Measurements from ENCODE around the gene RILPL2. TPM values are rescaled to one million over a fixed set of nuclear protein-coding genes. Genes with fewer than 3 reads are reported as not detected.
"Not testable (repeated sequence)": the region's sequence is repeated elsewhere in the genome, so short reads cannot be mapped to it uniquely, and the experiment has no call there.

Gene RILPL2
- total and polyA plus RNA-seq, 2 of the 13 experiments (the other 11 are each of a cell fraction or from before 2014, with no cell fraction given), result 2.7 to 8.1 TPM

- H3K4me1 ChIP-seq (ENCODE audit: insufficient read depth, low read length); POLR2A ChIA-PET; CTCF ChIA-PET (ENCODE audit: low intra/inter-chr PET ratio, low total read pairs); H3K27me3 ChIP-seq (ENCODE audit: control insufficient read depth in 1 of 2, insufficient read depth in 2 of 2, low read length in 2 of 2); H3K9me3 ChIP-seq (ENCODE audit: low read length); intact Hi-C loops (cut with micrococcal nuclease; ENCODE audit: unreplicated experiment); FAIRE-seq; H3K4me3 ChIP-seq (replicated peaks in 1 of 3; ENCODE audit: insufficient read depth in 1 of 3, low read depth in 2 of 3, low read length in 3 of 3); DNase-seq (ENCODE audit: low spot score); H3K9ac ChIP-seq (ENCODE audit: insufficient read depth, low read depth, low read length); in situ Hi-C loops (cut with HindIII; ENCODE audit: extremely low pct_ligation_motif_present, low pct_unique_long_range_greater_than_20kb); H3K27ac ChIP-seq (ENCODE audit: extremely low read length, insufficient read depth, low read length); H3K79me2 ChIP-seq (ENCODE audit: insufficient read depth, low read length); BruUV-seq (replicated peaks); H4K20me1 ChIP-seq (ENCODE audit: insufficient read depth, low read length); H2AFZ ChIP-seq (ENCODE audit: low read length); ATAC-seq; H3K4me2 ChIP-seq (ENCODE audit: low read depth, low read length): not testable (repeated sequence)
- peaks cover 11 to 38% of the 10 kb centered on the region in 2 experiments for H3K36me3 ChIP-seq (replicated peaks in 1 of 2; ENCODE audit: control insufficient read depth in 1 of 2, insufficient read depth in 2 of 2, low read length in 2 of 2)
- WGBS (ENCODE audit: low lambda C conversion rate), result 83% methylated on average over 15 of the region's 15 CpGs
- TF ChIP-seq, protein P1, sequence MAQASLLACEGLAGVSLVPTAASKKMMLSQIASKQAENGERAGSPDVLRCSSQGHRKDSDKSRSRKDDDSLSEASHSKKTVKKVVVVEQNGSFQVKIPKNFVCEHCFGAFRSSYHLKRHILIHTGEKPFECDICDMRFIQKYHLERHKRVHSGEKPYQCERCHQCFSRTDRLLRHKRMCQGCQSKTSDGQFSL (CRISPR knock-in tag; IDR thresholded peaks at IDR 0.05), result peak; percentile 51; the same call in 1 of the 2 replicates
- TF ChIP-seq CTCF (CRISPR knock-in tag; IDR thresholded peaks at IDR 0.05), result 0 out of 2 replicates have a peak, but pooled peaks have one; percentile 7
Measured at GRCh38 chr12:123407934-123408333, 28.6 kb downstream of the RILPL2 start.

- H2AFZ ChIP-seq (ENCODE audit: low read length); BruUV-seq (replicated peaks); H3K27ac ChIP-seq (ENCODE audit: extremely low read length, insufficient read depth, low read length); H3K27me3 ChIP-seq (ENCODE audit: control insufficient read depth in 1 of 2, insufficient read depth in 2 of 2, low read length in 2 of 2); H3K4me3 ChIP-seq (replicated peaks in 1 of 3; ENCODE audit: insufficient read depth in 1 of 3, low read depth in 2 of 3, low read length in 3 of 3); H3K4me2 ChIP-seq (ENCODE audit: low read depth, low read length); intact Hi-C loops (cut with micrococcal nuclease; ENCODE audit: unreplicated experiment); in situ Hi-C loops (cut with HindIII; ENCODE audit: extremely low pct_ligation_motif_present, low pct_unique_long_range_greater_than_20kb); H3K79me2 ChIP-seq (ENCODE audit: insufficient read depth, low read length); POLR2A ChIA-PET; ATAC-seq; CTCF ChIA-PET (ENCODE audit: low intra/inter-chr PET ratio, low total read pairs); DNase-seq (ENCODE audit: low spot score); H4K20me1 ChIP-seq (ENCODE audit: insufficient read depth, low read length); H3K9me3 ChIP-seq (ENCODE audit: low read length); FAIRE-seq; H3K9ac ChIP-seq (ENCODE audit: insufficient read depth, low read depth, low read length); H3K4me1 ChIP-seq (ENCODE audit: insufficient read depth, low read length): not testable (repeated sequence)
- H3K36me3 ChIP-seq (replicated peaks in 1 of 2; ENCODE audit: control insufficient read depth in 1 of 2, insufficient read depth in 2 of 2, low read length in 2 of 2), result peaks cover 17 to 44% of the 10 kb centered on the region in 2 experiments
- 96% methylated on average over 15 of the region's 15 CpGs for WGBS (ENCODE audit: low lambda C conversion rate)
- peak; percentile 52; the same call in 1 of the 2 replicates for TF ChIP-seq ZNF770 (CRISPR knock-in tag; IDR thresholded peaks at IDR 0.05)
Measured at GRCh38 chr12:123407269-123407668, 29.2 kb downstream of the RILPL2 start.

Measured in HepG2 (cell line).